NCI-H2081 (cell line): Measurements from ENCODE around the gene MOGAT1.
"Not testable (repeated sequence)": the region's sequence is repeated elsewhere in the genome, so short reads cannot be mapped to it uniquely, and the experiment has no call there.

ENCODE experiments used
- DNase-seq, 2 experiments: peaks; one replicate each; lab custom pipeline; 2025; lab: John Stamatoyannopoulos, UW

The MOGAT1 gene

DNA sequence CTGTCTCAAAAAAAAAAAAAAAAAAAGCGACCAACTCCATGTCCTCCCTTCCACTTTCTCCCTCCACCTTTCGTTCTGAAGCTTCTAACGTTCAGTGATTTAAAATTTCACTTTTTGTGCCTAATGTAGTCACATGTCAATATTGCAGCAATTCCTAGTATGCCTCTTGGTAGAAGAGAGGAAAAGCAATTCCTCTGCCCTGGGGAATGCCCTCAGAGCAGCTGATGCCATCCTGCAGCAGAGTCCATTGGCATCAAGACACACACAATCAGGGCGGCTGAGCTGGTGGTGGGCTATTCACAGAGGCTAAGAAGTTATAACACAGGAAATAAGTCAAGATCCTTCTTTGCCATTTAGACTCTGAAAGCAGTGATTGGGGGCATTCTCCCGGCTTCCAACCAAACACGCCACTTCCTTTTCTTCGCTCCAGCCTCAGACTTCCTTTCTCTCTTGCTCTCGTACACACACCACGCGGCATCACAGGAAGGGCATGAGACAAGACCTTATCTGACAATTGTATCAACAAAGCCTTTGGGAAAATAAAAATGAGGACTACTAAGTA, 71.9 kb downstream of the MOGAT1 start:
- DNase-seq = no peak

DNA sequence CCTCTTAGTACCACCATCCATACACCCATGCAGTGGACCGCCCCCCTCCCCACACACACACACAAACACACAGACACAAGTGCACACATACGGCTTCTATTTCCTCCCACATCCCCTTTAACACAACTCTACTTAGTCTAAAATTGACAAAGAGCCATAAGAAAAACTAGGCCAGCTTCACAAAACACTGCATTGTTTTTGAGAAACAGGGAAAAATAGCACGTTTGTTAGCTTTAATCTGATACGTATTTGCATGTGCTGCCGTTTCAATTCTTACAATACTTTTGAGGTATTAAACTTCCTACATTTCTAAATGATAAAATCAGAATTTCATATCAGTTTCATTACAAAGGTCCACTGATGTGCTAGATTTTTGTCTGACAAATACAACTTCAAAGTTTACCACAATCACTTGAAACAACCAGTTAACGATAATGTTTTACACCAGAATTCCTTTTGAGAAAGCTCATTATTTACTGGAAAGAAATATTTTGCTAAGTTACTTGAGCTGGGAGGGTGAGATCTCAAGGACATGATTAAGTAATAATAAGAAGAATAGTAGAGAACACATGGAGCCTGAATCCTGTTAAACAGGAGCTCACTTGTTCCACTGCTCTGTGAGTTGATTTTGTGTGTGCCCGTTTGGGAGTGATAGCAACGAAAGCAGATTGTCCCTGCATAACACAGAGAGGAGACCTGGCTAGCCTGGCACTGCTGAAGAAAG, 74.5 kb downstream of the MOGAT1 start:
- DNase-seq = no peak

DNA sequence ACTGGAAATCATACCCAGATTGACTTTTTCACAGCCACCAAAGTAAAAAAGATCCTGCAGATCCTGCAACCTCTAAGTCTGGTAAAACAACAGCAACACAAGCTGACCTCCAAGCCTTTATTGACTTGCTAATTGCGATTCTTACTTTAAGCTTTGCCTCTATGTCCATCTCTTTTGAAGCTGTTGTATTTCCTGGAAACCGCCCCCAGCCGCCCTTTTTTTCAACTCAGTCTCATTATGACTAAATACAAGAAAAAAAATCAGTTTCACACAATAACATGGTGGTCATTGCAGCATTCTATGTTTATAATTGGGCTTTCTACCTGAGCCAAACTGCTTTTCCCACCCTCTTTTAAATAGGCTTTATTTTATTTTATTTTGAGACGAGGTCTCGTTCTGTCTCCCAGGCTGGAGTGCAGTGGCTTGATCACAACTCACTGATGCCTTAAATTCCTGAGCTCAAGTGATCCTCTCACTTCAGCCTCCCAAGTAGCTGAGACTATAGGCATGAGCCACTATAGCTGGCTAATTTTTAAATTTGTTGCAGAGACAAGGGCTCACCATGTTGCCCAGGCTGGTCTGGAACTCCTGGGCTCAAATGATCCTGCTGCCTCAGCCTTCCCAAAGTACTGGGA, 76.2 kb downstream of the MOGAT1 start:
- no peak for DNase-seq

DNA sequence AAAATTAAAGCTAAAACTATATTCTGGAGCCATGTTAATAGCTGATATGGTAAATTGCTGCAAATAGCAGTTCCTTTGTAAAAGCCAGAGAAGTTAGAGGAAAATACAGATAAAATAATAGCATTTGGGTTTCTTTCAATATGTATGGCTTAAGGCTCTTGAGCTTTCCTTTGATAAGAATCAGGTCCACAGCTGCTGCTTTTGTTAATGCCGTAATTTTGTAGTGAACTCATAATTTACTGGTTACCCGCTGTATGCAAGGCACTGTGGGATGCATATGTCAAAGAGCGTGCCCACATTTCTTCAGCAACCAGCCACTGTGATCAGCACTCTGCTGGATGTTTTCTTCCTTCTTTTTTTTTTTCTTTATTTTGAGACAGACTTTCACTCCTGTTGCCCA, 79.1 kb downstream of the MOGAT1 start:
- no peak for DNase-seq

DNA sequence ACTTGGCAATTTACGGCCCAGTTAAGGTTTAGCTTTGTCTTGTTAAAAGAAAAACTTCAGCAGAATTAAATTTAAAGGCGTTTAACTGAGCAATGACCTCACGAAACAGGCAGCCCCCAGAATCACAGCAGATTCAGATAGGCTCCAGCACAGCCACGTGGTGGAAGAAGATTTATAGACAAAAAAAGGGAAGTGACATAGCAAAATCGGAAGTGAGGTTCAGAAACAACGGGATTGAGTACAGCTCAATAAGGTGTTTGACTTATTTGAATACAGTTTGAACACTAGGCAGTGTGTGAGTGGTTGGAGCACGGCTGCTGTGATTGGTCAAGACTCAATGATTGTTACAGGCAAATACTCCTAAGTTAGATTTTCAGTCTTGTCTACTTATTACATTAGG, 79.8 kb downstream of the MOGAT1 start:
- DNase-seq = no peak

DNA sequence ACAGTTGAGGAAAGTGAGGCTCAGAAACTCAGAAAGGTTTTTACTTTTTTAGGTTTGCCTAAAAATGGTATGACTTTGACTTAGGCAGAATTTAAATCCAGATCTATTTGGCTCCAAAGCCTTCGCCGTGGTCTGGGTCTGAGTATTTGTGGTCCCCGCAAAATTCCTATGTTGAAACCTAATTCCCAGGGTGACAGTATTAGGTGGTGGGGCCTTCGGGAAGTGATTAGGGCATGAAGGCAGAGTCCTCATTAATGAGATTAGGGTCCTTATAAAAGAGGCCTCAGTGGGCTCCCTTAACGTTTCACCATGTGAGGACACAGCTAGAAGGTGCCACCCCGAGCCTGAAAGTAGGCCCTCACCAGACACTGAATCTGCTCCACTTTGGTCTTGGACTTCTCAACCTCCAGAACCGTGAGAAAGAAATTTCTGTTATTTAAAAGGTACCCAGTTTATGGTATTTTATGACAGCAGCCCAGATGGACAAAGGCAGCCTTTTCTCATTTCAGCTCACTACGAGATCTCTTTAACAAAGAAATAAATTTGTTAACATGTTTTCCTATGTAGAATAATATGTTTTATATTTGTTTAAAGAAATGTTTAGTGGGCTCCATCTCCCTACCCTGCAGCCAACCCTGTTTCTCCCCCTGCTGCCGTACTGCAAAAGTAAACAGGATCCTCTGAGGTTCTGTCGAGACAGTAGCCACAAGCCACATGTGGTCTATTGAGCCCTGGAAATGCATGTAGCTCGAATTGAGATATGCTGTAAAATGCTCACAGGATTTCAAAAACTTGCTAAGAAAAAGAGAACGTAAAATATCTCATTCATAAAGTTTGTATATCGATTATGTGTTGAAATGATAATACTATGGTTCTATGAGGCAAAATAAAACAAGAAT, 80.6 kb downstream of the MOGAT1 start:
- DNase-seq = peak in 1 of 2 experiments; percentile 29

DNA sequence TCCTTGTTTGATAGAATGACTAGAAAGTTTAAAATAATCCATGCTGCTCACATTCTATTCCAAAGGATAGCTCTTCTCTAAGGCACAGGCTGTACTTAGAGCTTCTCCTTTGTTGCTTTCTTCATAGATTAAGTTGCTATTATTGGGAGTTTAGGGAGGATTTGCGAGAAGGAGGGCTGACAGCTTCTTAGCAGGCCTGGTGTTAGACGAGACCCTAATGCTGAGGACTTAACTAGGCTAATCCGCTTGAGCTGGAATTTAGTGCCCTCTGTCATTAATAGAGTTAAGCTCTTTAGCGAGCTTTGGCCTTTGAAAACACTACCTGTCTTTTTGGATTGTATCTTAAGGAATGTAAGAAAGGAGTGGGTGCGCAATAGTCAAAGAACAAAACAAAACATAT, 81.3 kb downstream of the MOGAT1 start:
- no peak for DNase-seq

DNA sequence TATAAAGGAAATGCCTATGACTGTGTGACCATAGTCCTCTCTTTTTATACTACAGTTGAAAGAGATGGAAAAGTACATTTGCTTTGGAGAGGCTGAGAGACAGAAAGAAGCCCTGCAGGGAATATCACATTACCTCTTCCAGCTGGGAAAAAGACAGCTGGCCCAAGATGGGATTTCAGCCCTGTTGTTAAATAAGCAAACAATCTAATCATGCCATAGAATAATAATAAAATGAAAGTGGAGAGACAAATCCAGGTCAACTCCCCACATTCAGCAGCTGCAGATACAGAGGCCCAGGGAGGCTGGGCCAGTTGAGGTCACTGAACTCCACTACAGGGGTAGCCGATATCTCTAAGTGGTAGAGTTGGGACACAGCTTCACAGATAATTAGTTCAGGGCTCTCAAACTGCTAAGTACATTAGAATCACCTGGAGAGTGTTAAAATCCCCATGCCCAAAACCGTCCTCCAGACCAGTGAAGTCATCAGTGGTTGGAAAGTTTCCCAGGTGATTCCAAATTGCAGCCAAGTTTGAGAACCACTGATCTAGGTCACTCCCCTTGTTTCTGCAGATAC, 81.9 kb downstream of the MOGAT1 start:
- DNase-seq = peak; percentile 83 to 88

DNA sequence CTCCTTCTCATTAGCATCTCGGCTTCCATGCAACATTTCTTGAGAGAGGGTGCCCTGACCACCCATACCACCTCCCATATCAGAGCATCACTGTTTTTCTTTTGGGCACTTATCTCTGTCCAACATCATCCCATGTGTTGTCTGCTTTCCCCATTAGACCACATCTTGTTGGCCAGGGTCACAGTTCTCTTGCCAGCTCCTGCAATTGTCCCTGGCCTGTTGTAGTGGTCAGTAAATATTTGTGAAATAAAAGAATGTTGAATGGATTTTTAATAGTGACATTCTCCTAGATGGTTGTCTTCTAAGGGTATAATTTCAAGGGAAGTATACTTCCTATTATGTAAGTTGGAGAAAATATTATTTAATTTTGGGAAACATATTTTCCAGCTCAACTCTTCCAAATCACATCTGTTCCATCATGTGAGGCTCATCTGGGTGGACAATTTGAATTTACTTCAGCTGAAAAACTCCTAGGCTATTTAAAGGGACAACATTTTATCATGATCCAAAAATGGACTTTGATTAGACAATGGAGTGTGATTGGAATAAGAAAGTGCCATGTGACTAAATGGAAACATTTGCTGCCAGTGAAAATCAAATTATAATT, 83.0 kb downstream of the MOGAT1 start:
- no peak for DNase-seq

DNA sequence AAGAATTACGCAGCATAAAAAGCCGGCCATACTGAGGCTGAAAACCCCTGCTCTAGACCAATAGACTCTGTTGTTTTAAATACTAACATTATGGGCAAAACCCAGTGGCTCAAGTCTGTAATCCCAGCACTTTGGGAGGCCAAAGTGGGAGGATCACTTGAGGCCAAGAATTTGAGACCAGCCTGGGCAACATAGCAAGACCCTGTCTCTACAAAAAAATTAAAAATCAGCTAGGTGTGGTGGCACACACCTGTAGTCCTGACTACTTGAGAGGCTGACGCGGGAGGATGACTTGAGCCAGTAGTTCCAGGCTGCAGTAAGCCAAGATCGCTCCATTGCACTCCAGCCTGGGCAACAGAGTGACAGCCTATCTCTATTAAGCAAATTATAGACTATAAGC, 84.1 kb downstream of the MOGAT1 start:
- DNase-seq = not testable (repeated sequence)

DNA sequence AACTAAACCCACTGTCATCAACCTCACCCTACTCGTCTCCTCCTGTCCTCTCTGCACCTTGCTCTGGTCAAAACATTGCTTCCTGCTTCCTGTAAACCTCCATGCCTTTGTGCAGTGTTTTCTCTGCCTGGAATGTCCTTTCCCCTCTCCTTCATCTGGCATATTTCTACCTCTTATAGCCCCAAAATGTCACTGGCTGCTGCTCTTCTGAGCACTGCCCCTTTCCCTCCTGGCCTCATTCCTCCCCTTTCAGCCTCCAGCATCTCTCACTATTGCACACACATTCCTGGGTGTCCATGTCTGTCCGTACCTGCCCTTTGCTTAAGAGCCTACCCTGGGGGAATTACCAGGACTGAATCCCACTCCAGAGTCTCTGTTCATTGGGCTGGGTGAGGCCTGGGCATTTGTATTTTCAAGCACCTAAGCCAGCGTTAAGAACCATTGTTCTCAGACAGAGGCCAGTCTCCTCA, 84.9 kb downstream of the MOGAT1 start:
- DNase-seq = no peak

DNA sequence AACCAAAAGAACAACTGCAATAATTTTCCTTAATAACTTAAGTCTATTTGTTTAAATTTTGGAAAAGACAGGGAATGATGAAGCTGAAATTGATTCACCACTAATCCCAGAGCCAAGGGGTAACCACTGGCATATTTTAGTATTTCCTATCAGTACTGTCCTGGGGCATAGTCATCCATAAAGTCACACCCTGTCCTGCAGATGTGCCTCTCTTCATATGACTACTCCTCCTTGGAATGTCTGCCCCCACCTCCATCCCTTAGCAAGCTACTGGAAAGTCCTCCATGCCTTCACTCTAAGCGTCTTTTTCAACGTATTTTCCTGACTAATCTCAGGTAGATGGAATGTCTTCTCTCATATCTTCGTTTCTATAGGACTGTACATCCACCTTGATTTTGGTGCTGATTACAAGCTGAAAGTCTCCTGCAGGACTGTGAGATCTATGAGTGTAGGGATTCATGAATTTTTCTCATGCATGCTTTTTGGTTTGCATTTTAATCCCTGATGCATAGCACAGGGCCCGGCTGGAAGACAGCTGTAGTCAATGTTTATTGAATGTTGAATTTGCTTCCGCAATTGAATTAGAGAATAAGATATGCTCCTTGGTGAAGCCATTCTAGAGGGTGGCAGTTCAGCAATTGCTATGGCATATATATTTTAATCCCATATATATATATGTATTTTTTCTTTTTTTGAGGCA, 85.6 kb downstream of the MOGAT1 start:
- no peak for DNase-seq
